CD4-positive, alpha-beta T cell (primary cell): ENCODE results near the gene PIAS4. TPM values are rescaled to one million over a fixed set of nuclear protein-coding genes. Genes with fewer than 3 reads are reported as not detected.

Experiments
- ATAC-seq: fragments of 200-7000 bp; cut with Tn5 transposase; one replicate; pipeline ENCODE4 v1.10.0; 2022; ENCODE audit warnings: mild to moderate bottlenecking; ENCODE audit not compliant: poor library complexity
- CTCF ChIA-PET: fragments of 350-600 bp; sonication (Branson Sonifier 250); formaldehyde crosslinking; loops from one replicate; lab custom pipeline; 2021; ENCODE audit warnings: antibody characterized with exemption, inconsistent platforms; lab: Charles Lee
- POLR2A ChIA-PET: fragments of 350-600 bp; sonication (Branson Sonifier 250); formaldehyde crosslinking; loops from one replicate; lab custom pipeline; 2021; ENCODE audit warnings: antibody characterized with exemption, inconsistent platforms; lab: Charles Lee
- DNase-seq, 14 experiments: peaks; one replicate each; pipeline ENCODE4 v3.0.0-alpha.2; 2013 to 2020; ENCODE audit warnings: mixed read lengths in 2 of 14
- H3K27ac ChIP-seq, 2 donors: one replicate each; pipeline versions ENCODE4 v1.5.1 to v1.7.0; 2013; ENCODE audit warnings: low read length in 2 of 2, low read depth in 1 of 2, mild to moderate bottlenecking in 1 of 2
- H3K27me3 ChIP-seq, 2 experiments: 1 replicate in 1 of 2; 2 replicates in 1 of 2; pipeline versions ENCODE4 v1.6.1 to v1.7.0; 2013; ENCODE audit warnings: low read length in 2 of 2, control low read depth in 1 of 2, mild to moderate bottlenecking in 1 of 2, moderate library complexity in 1 of 2; ENCODE audit not compliant: insufficient read depth in 2 of 2, control insufficient read depth in 1 of 2
- H3K36me3 ChIP-seq: one replicate; pipeline ENCODE4 v1.6.1; 2013; ENCODE audit warnings: low read length, control low read depth; ENCODE audit not compliant: insufficient read depth
- H3K4me1 ChIP-seq: one replicate; pipeline ENCODE4 v1.6.1; 2013; ENCODE audit warnings: low read length, control low read depth; ENCODE audit not compliant: insufficient read depth
- H3K4me3 ChIP-seq: one replicate; pipeline ENCODE4 v1.5.1; 2013; ENCODE audit warnings: mild to moderate bottlenecking, low read length, moderate library complexity
- H3K9me3 ChIP-seq, 2 experiments: 1 replicate in 1 of 2; 2 replicates in 1 of 2; pipeline versions ENCODE4 v1.6.1 to v1.7.0; 2013; ENCODE audit warnings: low read length in 2 of 2, mild to moderate bottlenecking in 2 of 2, control low read depth in 1 of 2, moderate library complexity in 1 of 2; ENCODE audit not compliant: control insufficient read depth in 1 of 2, insufficient read depth in 1 of 2
- H3K27ac Mint-ChIP-seq: one replicate; pipeline ENCODE4 v1.8.0; 2020; ENCODE audit warnings: mixed read lengths
- H3K27me3 Mint-ChIP-seq: one replicate; pipeline ENCODE4 v1.8.0; 2021; ENCODE audit warnings: mixed read lengths
- H3K36me3 Mint-ChIP-seq: one replicate; pipeline ENCODE4 v1.8.0; 2021; ENCODE audit warnings: low read depth, mixed read lengths
- H3K4me1 Mint-ChIP-seq: one replicate; pipeline ENCODE4 v1.8.0; 2021; ENCODE audit warnings: low read depth, mixed read lengths
- H3K4me3 Mint-ChIP-seq: one replicate; pipeline ENCODE4 v1.8.0; 2020; ENCODE audit warnings: mild to moderate bottlenecking, mixed read lengths
- H3K9me3 Mint-ChIP-seq: one replicate; pipeline ENCODE4 v1.8.0; 2020; ENCODE audit warnings: mixed read lengths
- intact Hi-C, 2 experiments: fragments of 100-400 bp; cut with DNase I in 1 of 2; cut with micrococcal nuclease in 1 of 2; formaldehyde crosslinking; loops; one replicate each; pipeline versions ENCODE4 v1.15.1 to v1.9.0; 2023 to 2025; cut with DNase I, micrococcal nuclease
- total RNA-seq, 174 experiments: library from RNA in 2 of 174; stranded (reverse) in 2 of 174; gene quantifications; one replicate each; pipeline ENCODE4 v1.2.3 and lab custom pipeline; 2021 to 2026
- TF ChIP-seq, protein P1 (sequence below): fragments of 200-600 bp; IDR thresholded peaks from one replicate; pipeline ENCODE4 v1.8.0; 2022; ENCODE audit warnings: antibody characterized with exemption, mild to moderate bottlenecking

Gene PIAS4
- total RNA-seq, 2 experiments from 2014 or later, result 14.5 to 16.5 TPM

DNA sequence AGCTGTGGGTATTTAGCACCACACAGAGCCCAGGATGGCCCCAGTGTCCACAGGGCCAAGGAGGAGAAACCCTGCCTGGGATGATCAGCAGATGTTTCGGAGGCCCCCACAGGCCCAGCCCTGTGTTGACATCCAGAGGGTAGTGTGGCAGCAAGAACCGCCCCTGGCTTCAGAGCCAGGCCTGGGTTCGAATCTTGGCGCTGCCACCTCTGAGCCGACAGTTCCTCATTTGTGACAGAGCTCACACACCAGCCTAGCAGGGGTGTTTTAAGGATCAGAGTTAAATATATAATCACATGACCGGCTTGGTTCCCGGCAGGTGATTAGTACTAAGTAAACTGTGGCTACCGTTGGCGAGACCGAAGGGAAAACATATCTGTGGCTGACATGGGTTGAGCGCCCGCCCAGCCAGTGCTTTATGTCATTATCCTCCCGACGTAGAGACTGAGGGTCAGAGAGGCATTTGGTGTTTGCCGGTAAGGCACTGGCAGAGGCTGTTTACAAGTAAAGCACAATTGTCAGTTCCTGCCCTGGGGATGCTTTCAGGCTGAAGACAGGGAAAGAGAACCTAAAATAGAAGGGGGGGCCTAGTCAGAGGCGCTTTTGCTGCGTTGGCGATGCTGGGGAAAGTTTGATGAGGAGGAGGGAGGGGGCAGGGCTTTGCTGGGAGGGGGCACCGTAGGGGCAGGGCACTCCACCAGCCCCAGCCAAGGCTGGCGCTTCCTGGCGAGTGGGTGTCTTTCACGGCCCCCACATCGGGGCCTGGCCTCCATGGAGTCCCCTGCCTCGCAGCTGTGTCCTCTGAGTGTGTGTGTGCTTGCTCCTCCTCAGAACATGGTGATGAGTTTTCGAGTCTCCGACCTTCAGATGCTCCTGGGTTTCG is 4.8 kb downstream of the PIAS4 start:
- peaks cover 26% of the 10 kb centered on the region for H3K36me3 Mint-ChIP-seq
- ChIA-PET CTCF (interaction anchor here (0.5 kb wide), 1 partner anchor 32 kb away, joined by 5 read pairs; no protein-coding TSS in a partner anchor), POLR2A (no interaction called here)
- intact Hi-C loops, result no loop called here
- DNase-seq, result peak in 1 of 14 experiments; percentile 17
- Histone ChIP-seq H3K36me3 (peaks cover 58% of the 10 kb centered on the region), H3K27ac (no peak overlapping the region), H3K4me1 (peaks cover 68% of the 10 kb centered on the region), H3K4me3 (no peak overlapping the region), H3K27me3 (no peaks in the 10 kb centered on the region), H3K9me3 (no peaks in the 10 kb centered on the region)
- no peak for ATAC-seq
- H3K9me3 Mint-ChIP-seq, result no peaks in the 10 kb centered on the region
- no peak overlapping the region for H3K4me3 Mint-ChIP-seq
- H3K27me3 Mint-ChIP-seq, result no peaks in the 10 kb centered on the region
- H3K27ac Mint-ChIP-seq, result no peak overlapping the region
- TF ChIP-seq, protein P1, sequence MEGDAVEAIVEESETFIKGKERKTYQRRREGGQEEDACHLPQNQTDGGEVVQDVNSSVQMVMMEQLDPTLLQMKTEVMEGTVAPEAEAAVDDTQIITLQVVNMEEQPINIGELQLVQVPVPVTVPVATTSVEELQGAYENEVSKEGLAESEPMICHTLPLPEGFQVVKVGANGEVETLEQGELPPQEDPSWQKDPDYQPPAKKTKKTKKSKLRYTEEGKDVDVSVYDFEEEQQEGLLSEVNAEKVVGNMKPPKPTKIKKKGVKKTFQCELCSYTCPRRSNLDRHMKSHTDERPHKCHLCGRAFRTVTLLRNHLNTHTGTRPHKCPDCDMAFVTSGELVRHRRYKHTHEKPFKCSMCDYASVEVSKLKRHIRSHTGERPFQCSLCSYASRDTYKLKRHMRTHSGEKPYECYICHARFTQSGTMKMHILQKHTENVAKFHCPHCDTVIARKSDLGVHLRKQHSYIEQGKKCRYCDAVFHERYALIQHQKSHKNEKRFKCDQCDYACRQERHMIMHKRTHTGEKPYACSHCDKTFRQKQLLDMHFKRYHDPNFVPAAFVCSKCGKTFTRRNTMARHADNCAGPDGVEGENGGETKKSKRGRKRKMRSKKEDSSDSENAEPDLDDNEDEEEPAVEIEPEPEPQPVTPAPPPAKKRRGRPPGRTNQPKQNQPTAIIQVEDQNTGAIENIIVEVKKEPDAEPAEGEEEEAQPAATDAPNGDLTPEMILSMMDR, result no peak
- peaks cover 25% of the 10 kb centered on the region for H3K4me1 Mint-ChIP-seq

DNA sequence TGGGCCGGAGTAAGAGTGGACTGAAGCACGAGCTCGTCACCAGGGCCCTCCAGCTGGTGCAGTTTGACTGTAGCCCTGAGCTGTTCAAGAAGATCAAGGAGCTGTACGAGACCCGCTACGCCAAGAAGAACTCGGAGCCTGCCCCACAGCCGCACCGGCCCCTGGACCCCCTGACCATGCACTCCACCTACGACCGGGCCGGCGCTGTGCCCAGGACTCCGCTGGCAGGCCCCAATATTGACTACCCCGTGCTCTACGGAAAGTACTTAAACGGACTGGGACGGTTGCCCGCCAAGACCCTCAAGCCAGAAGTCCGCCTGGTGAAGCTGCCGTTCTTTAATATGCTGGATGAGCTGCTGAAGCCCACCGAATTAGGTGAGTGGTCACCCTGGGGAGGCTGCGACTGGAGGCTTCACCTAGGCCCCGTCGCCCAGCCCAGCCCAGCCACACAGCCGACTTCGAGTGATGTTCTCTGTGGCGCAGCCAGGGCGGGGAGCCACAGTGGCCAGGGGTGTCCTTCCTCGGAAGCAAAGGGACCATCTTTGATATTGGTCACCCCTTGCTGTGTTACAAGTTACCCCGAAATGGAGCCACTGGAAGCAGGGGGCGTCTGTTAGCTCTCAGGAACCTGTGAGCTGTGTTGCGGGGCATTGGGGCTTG is 5.6 kb downstream of the PIAS4 start:
- H3K4me3 Mint-ChIP-seq, result peak overlapping the region; percentile 58
- POLR2A ChIA-PET, result no interaction called here
- Histone ChIP-seq H3K27me3 (no peaks in the 10 kb centered on the region), H3K4me3 (no peak overlapping the region), H3K4me1 (peaks cover 66% of the 10 kb centered on the region), H3K27ac (no peak overlapping the region), H3K9me3 (no peaks in the 10 kb centered on the region), H3K36me3 (peaks cover 58% of the 10 kb centered on the region)
- H3K4me1 Mint-ChIP-seq, result peaks cover 25% of the 10 kb centered on the region
- H3K9me3 Mint-ChIP-seq, result no peaks in the 10 kb centered on the region
- ATAC-seq (no peak), DNase-seq (peak in 1 of 14 experiments; percentile 18)
- no peak overlapping the region for H3K27ac Mint-ChIP-seq
- peaks cover 26% of the 10 kb centered on the region for H3K36me3 Mint-ChIP-seq
- CTCF ChIA-PET, result no interaction called here
- no peaks in the 10 kb centered on the region for H3K27me3 Mint-ChIP-seq
- TF ChIP-seq, protein P1, result no peak
- intact Hi-C loops, result no loop called here

DNA sequence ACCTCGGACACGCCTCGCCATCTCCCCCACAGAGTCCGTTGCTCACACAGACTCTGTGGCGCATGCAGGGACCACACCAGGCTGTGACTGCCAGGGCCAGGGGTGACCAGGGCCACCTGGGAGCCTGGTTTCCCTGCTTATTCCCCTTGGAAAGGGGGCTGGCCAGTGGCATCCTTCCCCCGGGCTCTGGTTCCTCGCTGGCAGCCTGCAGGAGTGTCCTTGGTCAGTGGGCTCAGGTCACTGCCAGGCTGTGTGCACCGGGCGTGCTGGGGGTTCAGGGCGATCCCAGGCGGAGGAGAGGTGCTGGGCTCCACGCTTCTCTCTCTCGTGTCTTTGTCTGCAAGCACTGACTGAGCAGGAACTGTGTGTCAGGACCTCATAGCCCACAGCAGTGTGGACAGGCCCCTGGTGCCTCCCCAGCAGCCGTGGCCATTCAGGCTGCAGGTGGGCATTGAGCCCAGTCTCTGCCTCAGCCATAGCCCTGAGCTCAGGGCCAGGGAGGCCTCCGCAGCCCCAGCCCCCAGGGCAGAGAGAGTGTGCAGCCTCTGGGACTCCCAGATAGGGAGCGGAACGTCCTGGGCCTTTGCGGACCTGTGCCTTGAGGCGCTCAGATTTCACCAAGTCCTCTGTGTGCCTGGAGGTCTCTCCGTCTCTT is 6.5 kb downstream of the PIAS4 start:
- no peaks in the 10 kb centered on the region for H3K9me3 Mint-ChIP-seq
- Histone ChIP-seq H3K27me3 (no peaks in the 10 kb centered on the region), H3K9me3 (no peaks in the 10 kb centered on the region), H3K36me3 (peaks cover 64% of the 10 kb centered on the region), H3K4me3 (no peak overlapping the region), H3K4me1 (peaks cover 57% of the 10 kb centered on the region), H3K27ac (no peak overlapping the region)
- CTCF ChIA-PET, result no interaction called here
- H3K27me3 Mint-ChIP-seq, result no peaks in the 10 kb centered on the region
- no peak for ATAC-seq
- intact Hi-C loops, result no loop called here
- H3K4me3 Mint-ChIP-seq, result no peak overlapping the region
- POLR2A ChIA-PET, result no interaction called here
- H3K27ac Mint-ChIP-seq, result no peak overlapping the region
- DNase-seq, result no peak
- TF ChIP-seq, protein P1, result no peak
- peaks cover 26% of the 10 kb centered on the region for H3K36me3 Mint-ChIP-seq
- peaks cover 17% of the 10 kb centered on the region for H3K4me1 Mint-ChIP-seq
